Panc1 (cell line): ENCODE data around the gene SOX8.

Source experiments
- CTCF ChIP-seq: fragments of 450-650 bp; IDR thresholded peaks from 2 replicates; pipeline ENCODE4 v1.5.1; 2017; ENCODE audit warnings: mild to moderate bottlenecking
- TCF7L2 ChIP-seq: IDR thresholded peaks from 2 replicates; pipeline ENCODE4 v1.6.1; 2011; ENCODE audit warnings: mild to moderate bottlenecking, low read depth, low read length, inconsistent platforms

- TF ChIP-seq CTCF (no peak), TCF7L2 (no peak)
These were observed 42.8 kb upstream of the SOX8 start for GRCh38 chr16:938752-939151.
